Stimulated activated naive CD8-positive, alpha-beta T cell treated with anti-CD3 and anti-CD28 coated beads, Interleukin-15, amount 100 ng/mL, for 72 hours (primary cell): ENCODE data around the gene ATL3.
"Not testable (repeated sequence)": the region's sequence is repeated elsewhere in the genome, so short reads cannot be mapped to it uniquely, and the experiment has no call there.

ENCODE experiments used
- ATAC-seq: fragments of 150-1000 bp; cut with Tn5 transposase; 2 replicates; pipeline ENCODE4 v1.10.0; 2021; ENCODE audit warnings: mild to moderate bottlenecking, moderate library complexity
- DNase-seq, 2 donors: peaks; one replicate each; pipeline ENCODE4 v3.0.0; 2021 to 2022
- H3K27ac Mint-ChIP-seq, 2 donors: one replicate each; pipeline ENCODE4 v1.8.0; 2022; ENCODE audit warnings: mild to moderate bottlenecking in 2 of 2, mixed read lengths in 2 of 2, moderate library complexity in 2 of 2
- H3K27me3 Mint-ChIP-seq: one replicate; pipeline ENCODE4 v1.8.0; 2022; ENCODE audit warnings: mixed read lengths
- H3K4me1 Mint-ChIP-seq: one replicate; pipeline ENCODE4 v1.8.0; 2022; ENCODE audit warnings: mild to moderate bottlenecking, mixed read lengths
- H3K4me3 Mint-ChIP-seq, 2 donors: one replicate each; pipeline ENCODE4 v1.8.0; 2022; ENCODE audit warnings: mild to moderate bottlenecking in 2 of 2, mixed read lengths in 2 of 2, moderate library complexity in 1 of 2
- H3K9me3 Mint-ChIP-seq, 2 donors: one replicate each; pipeline ENCODE4 v1.8.0; 2022; ENCODE audit warnings: mixed read lengths in 2 of 2

The ATL3 gene

GRCh38 chr11:63613517-63614135, 57.5 kb downstream of the ATL3 start:
- Mint-ChIP-seq H3K9me3 (no peaks in the 10 kb centered on the region), H3K27me3 (no peaks in the 10 kb centered on the region), H3K27ac (peak overlapping the region; percentile 65 to 74), H3K4me3 (peak overlapping the region; percentile 87 to 94), H3K4me1 (peaks cover 41% of the 10 kb centered on the region)
- ATAC-seq, result peak; percentile 80
- peak; percentile 37 to 42 for DNase-seq

GRCh38 chr11:63612181-63612580, 59.0 kb downstream of the ATL3 start:
- ATAC-seq, result no peak
- Mint-ChIP-seq H3K27ac (no peak overlapping the region), H3K4me1 (peaks cover 45% of the 10 kb centered on the region), H3K9me3 (no peaks in the 10 kb centered on the region), H3K27me3 (no peaks in the 10 kb centered on the region), H3K4me3 (no peak overlapping the region)
- no peak for DNase-seq

- Mint-ChIP-seq H3K27ac (no peak overlapping the region), H3K4me1 (peaks cover 45% of the 10 kb centered on the region), H3K27me3 (no peaks in the 10 kb centered on the region), H3K9me3 (no peaks in the 10 kb centered on the region), H3K4me3 (no peak overlapping the region)
- DNase-seq, result no peak
- ATAC-seq, result no peak
Measured at GRCh38 chr11:63611395-63611747, 59.8 kb downstream of the ATL3 start.

GRCh38 chr11:63610604-63611394, 60.4 kb downstream of the ATL3 start:
- Mint-ChIP-seq H3K27ac (no peak overlapping the region), H3K9me3 (no peaks in the 10 kb centered on the region), H3K4me1 (peaks cover 45% of the 10 kb centered on the region), H3K27me3 (no peaks in the 10 kb centered on the region), H3K4me3 (no peak overlapping the region)
- ATAC-seq (no peak), DNase-seq (no peak)

- no peak overlapping the region for H3K4me3 Mint-ChIP-seq
- no peaks in the 10 kb centered on the region for H3K9me3 Mint-ChIP-seq
- H3K27me3 Mint-ChIP-seq, result no peaks in the 10 kb centered on the region
- DNase-seq (no peak), ATAC-seq (no peak)
- peak overlapping the region in 1 of 2 donors; percentile 1 for H3K27ac Mint-ChIP-seq
- peaks cover 45% of the 10 kb centered on the region for H3K4me1 Mint-ChIP-seq
Measured at GRCh38 chr11:63609971-63610580, 61.1 kb downstream of the ATL3 start.

GRCh38 chr11:63609536-63609935, 61.6 kb downstream of the ATL3 start:
- peak overlapping the region in 1 of 2 donors; percentile 21 for H3K4me3 Mint-ChIP-seq

GRCh38 chr11:63608353-63609345, 62.5 kb downstream of the ATL3 start:
- H3K27me3 Mint-ChIP-seq, result no peaks in the 10 kb centered on the region
- no peaks in the 10 kb centered on the region for H3K9me3 Mint-ChIP-seq
- H3K27ac Mint-ChIP-seq, result peak overlapping the region; percentile 4 to 14
- peaks cover 40% of the 10 kb centered on the region for H3K4me1 Mint-ChIP-seq
- DNase-seq (peak in 1 of 2 donors; percentile 24), ATAC-seq (peak; percentile 53)
- no peak overlapping the region for H3K4me3 Mint-ChIP-seq

More at GRCh38 chr11:63609536-63609935, 61.6 kb downstream of the ATL3 start:
- no peaks in the 10 kb centered on the region for H3K27me3 Mint-ChIP-seq
- peak overlapping the region in 1 of 2 donors; percentile 4 for H3K27ac Mint-ChIP-seq
- peaks cover 45% of the 10 kb centered on the region for H3K4me1 Mint-ChIP-seq
- ATAC-seq, result no peak
- H3K9me3 Mint-ChIP-seq, result no peaks in the 10 kb centered on the region
- no peak for DNase-seq

GRCh38 chr11:63603180-63603518, 68.0 kb downstream of the ATL3 start:
- H3K4me1 Mint-ChIP-seq, result peaks cover 18% of the 10 kb centered on the region
- DNase-seq (no peak), ATAC-seq (no peak)
- H3K27ac Mint-ChIP-seq, result no peak overlapping the region
- H3K27me3 Mint-ChIP-seq, result no peaks in the 10 kb centered on the region
- no peaks in the 10 kb centered on the region for H3K9me3 Mint-ChIP-seq
- H3K4me3 Mint-ChIP-seq, result no peak overlapping the region

- H3K4me1 Mint-ChIP-seq, result peaks cover 18% of the 10 kb centered on the region
- not testable (repeated sequence) for ATAC-seq, H3K4me3 Mint-ChIP-seq, H3K27ac Mint-ChIP-seq, H3K27me3 Mint-ChIP-seq, H3K9me3 Mint-ChIP-seq, DNase-seq
Measured at GRCh38 chr11:63602290-63603179, 68.6 kb downstream of the ATL3 start.

GRCh38 chr11:63599211-63600122, 71.7 kb downstream of the ATL3 start:
- no peak overlapping the region for H3K4me3 Mint-ChIP-seq
- DNase-seq, result no peak
- peaks cover 18% of the 10 kb centered on the region for H3K4me1 Mint-ChIP-seq
- ATAC-seq, result no peak
- no peak overlapping the region for H3K27ac Mint-ChIP-seq
- no peaks in the 10 kb centered on the region for H3K9me3 Mint-ChIP-seq
- no peaks in the 10 kb centered on the region for H3K27me3 Mint-ChIP-seq

- H3K4me1 Mint-ChIP-seq, result peaks cover 14% of the 10 kb centered on the region
- no peak for DNase-seq
- H3K27ac Mint-ChIP-seq, result no peak overlapping the region
- H3K9me3 Mint-ChIP-seq, result no peaks in the 10 kb centered on the region
- ATAC-seq, result no peak
- H3K27me3 Mint-ChIP-seq, result no peaks in the 10 kb centered on the region
- no peak overlapping the region for H3K4me3 Mint-ChIP-seq
Measured at GRCh38 chr11:63598556-63598955, 72.6 kb downstream of the ATL3 start.

GRCh38 chr11:63595296-63595695, 75.9 kb downstream of the ATL3 start:
- no peak overlapping the region for H3K4me3 Mint-ChIP-seq
- no peak overlapping the region for H3K27ac Mint-ChIP-seq
- ATAC-seq (no peak), DNase-seq (no peak)
- no peaks in the 10 kb centered on the region for H3K27me3 Mint-ChIP-seq
- no peaks in the 10 kb centered on the region for H3K9me3 Mint-ChIP-seq
- H3K4me1 Mint-ChIP-seq, result peaks cover 7% of the 10 kb centered on the region

GRCh38 chr11:63592975-63593395, 78.2 kb downstream of the ATL3 start:
- no peak for ATAC-seq

More at GRCh38 chr11:63592975-63593395, 78.2 kb downstream of the ATL3 start:
- Mint-ChIP-seq H3K9me3 (no peaks in the 10 kb centered on the region), H3K27ac (peak overlapping the region in 1 of 2 donors; percentile 60), H3K27me3 (no peaks in the 10 kb centered on the region), H3K4me1 (no peaks in the 10 kb centered on the region), H3K4me3 (no peak overlapping the region)
- DNase-seq, result no peak
